Superior temporal gyrus (tissue), 1 donor: ENCODE data around the gene SIK3.

Source experiments
- DNase-seq: peaks from one replicate; pipeline ENCODE4 v3.0.0-alpha.2; 2016; ENCODE audit errors: extremely low spot score

The SIK3 gene

DNA sequence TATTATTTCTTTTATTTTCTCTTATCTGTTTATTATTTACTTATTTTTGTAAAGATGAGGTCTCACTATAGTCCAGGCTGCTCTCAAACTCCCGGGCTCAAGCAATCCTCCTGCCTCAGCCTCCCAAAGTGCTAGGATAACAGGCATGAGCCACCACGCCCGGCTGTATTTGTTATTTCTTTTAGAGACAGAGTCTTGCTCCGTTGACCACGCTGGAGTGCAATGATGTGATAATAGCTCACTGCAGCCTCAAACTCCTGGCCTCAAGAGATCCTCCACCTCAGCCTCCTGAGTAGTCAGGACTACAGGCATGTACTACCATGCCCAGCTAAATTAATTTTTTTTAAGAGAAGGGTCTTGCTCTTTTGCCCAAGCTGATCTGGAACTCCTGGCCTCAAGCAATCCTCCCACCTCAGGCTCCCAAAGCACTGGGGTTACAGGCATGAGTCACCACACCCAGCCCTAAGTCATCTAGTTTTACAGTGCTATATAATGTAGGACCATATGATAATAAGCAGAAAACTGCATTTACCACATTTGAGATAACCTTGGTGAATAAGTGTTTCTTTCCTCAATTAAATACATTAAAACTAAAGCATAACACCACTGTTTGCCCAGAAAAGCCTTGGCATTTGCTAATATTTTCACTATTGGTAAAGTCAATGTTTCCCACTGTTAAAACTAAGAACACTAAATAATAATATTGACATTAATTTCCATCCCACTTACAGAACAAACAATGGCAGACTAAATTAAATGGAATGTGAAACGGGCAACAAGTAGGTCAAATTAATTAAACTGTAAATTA lies 127.5 kb downstream of the SIK3 start:
- DNase-seq, result no peak

DNA sequence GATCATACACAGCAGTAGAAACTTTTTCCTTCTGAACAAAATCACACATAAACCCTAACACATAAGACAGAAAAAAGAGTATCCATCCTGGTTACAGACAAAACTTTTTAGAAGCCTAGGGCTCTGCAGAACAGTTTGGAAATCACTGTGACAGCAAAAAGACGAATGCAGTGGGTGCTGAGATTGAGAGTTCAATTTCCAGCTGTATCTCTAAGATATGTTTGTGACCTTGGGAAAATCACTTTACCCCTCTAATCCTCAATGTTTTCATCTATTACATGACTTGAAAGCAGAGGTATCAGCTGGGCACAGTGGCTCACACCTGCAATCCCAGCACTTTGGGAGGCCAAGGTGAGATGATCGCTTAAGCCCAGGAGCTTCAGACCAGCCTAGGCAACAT lies 128.5 kb downstream of the SIK3 start:
- DNase-seq, result no peak

- no peak for DNase-seq
Measured at GRCh38 chr11:116964269-116964668, 134.0 kb downstream of the SIK3 start.

- DNase-seq, result no peak
Measured at GRCh38 chr11:116963813-116964212, 134.4 kb downstream of the SIK3 start.

DNA sequence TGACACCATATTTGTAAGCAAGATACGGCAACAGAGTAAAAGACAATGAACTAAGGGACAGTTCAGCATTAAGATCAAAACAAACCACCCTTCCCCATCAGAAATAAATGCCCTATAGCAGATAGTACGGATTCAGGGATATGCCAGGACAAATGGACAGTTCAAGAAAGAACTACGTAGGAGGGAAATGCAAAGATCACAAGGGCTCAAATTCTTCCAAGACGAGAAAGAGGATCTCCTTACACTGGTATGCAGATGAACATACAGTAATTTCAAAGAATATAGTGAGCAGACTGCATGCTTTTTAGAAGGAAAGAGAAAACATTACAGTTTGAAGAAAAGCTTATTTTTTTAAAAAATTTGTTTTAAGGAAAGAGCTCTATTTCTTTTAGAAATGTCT lies 136.1 kb downstream of the SIK3 start:
- DNase-seq, result no peak

GRCh38 chr11:116960930-116961329 lies 137.3 kb downstream of the SIK3 start:
- DNase-seq, result peak; percentile 48

GRCh38 chr11:116958246-116958645 lies 140.0 kb downstream of the SIK3 start:
- no peak for DNase-seq

DNA sequence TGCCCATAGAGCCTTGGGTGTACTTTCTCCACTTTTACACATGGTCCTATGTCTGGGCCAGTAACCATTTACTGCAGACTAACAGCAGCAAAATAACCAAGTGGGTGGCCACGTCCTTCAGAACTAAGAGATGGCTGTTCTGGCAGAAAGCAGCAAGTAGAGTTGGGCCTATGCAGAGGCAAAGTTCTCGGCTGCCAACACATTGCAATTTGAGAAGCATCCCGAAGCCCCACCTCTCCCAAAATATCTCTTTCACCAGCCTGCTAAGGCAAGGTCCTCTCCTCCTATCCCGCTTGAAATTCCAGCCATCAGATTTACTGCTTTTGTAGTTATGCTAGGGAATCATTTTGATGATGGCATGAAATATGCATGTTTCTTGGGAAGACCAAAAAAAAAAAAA lies 142.3 kb downstream of the SIK3 start:
- DNase-seq, result no peak

DNA sequence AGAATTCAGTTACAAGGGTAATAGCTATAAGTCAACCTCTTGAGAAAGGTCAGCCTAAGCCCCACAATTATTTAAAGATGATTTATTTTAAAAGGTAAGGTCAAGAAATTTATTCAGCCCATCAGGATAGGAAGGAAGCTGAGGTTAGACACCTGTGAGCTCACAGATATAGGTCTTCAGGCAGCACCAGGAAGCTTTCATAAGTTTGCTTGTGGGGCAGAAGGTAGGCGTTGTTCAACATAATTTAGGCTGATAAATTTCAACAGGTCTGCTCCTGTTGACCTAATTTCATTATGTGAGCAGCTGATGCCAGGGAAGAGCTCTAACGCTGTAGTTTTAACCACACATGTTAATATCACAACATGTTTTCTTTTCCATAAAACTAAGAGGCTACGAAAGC lies 142.7 kb downstream of the SIK3 start:
- no peak for DNase-seq

GRCh38 chr11:116953530-116954285 lies 144.5 kb downstream of the SIK3 start:
- no peak for DNase-seq

- no peak for DNase-seq
Measured at GRCh38 chr11:116951762-116952161, 146.5 kb downstream of the SIK3 start.

- no peak for DNase-seq
Measured at GRCh38 chr11:116950210-116950609, 148.0 kb downstream of the SIK3 start.

GRCh38 chr11:116948391-116948790 lies 149.8 kb downstream of the SIK3 start:
- DNase-seq, result no peak

GRCh38 chr11:116946414-116946813 lies 151.8 kb downstream of the SIK3 start:
- DNase-seq, result no peak

- DNase-seq, result no peak
Measured at GRCh38 chr11:116939499-116939898, 158.7 kb downstream of the SIK3 start.

GRCh38 chr11:116938471-116939070 lies 159.7 kb downstream of the SIK3 start:
- no peak for DNase-seq

DNA sequence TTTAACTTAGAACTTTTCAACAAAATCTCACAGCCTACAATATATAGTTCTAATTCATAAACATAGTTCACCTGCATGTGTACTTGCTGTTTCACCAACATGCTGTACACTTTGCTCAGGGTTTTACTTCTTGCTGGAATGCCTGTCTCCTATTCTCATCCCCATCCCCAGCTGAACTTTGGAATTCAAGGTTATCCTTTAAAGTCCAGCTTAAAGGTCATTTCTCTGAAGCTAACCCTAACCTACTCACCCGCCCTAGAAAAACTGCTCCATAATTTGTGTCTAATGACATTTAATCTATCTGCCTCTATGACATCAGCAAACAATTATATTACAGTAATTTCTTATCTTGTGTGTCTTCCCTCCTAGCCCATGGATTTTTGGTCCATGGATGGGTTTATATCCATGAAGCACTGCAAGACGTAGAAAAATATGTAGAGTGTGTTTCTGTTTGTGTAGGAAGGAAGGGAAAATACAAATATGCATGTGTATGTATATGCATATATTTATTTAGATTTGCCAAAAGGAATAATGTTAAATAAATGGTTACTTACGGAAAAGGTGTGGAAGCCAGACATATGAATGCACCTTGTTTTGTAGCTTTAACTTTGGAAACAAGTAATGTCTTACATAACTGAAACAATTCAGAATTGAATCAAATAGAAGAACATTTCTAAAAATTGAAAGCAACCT lies 161.3 kb downstream of the SIK3 start:
- DNase-seq, result no peak

DNA sequence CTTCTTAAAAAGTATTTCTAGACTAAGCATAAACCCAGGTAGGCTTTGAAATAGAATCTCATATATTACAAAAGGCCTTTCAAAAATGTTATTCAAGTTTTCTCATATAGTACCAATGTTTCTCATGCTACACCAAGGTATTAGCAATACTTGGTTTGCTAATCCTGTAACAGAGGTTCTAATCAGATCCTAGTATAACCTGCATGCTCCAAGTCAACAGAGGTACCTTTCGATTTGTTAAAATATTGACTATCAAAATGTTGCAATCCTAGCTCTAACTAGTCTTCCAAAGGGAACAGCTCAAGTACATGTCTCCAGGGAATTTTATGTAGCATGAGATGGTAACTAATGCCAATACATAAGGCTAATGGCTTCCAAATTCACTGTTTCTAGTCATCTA lies 162.7 kb downstream of the SIK3 start:
- DNase-seq, result no peak

- DNase-seq, result no peak
Measured at GRCh38 chr11:116935089-116935488, 163.1 kb downstream of the SIK3 start.

GRCh38 chr11:116933961-116934360 lies 164.3 kb downstream of the SIK3 start:
- no peak for DNase-seq

DNA sequence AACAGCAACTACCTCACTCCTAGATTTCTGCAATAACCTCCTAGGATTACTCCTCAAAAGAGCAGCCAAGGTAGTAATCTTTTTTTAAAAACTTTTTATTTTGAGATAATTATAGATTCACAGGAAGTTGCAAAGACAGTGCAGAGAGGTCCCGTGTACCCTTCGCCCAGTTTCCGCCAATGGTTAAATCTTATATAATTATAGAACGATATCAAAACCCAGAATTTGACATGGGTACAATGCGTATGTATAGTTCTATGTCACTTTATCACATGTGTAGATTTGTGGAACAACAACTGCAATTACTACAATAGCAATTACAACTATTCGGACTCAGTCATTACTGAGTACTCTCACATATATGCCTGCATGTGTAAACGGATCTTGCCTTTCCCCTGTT lies 166.0 kb downstream of the SIK3 start:
- no peak for DNase-seq
